Epidermal melanocyte (primary cell): Measurements from ENCODE around the gene ZMYND15.

Source experiments
- DNase-seq: peaks from one replicate; pipeline ENCODE4 v3.0.0; 2011; ENCODE audit warnings: low spot score; ENCODE audit not compliant: insufficient read length

Gene ZMYND15

GRCh38 chr17:4716081-4716480 lies 23.6 kb upstream of the ZMYND15 start:
- DNase-seq: no peak

- no peak for DNase-seq
These were observed 21.8 kb upstream of the ZMYND15 start for GRCh38 chr17:4717791-4718190.

- no peak for DNase-seq
These were observed 21.4 kb upstream of the ZMYND15 start for GRCh38 chr17:4718276-4718675.

- DNase-seq: no peak
These were observed 20.5 kb upstream of the ZMYND15 start for GRCh38 chr17:4719146-4719545.

- no peak for DNase-seq
These were observed 19.9 kb upstream of the ZMYND15 start for GRCh38 chr17:4719684-4720221.

- DNase-seq: no peak
These were observed 18.8 kb upstream of the ZMYND15 start for GRCh38 chr17:4720787-4721186.

GRCh38 chr17:4721203-4722135 lies 18.2 kb upstream of the ZMYND15 start:
- no peak for DNase-seq

- DNase-seq: no peak
These were observed 16.9 kb upstream of the ZMYND15 start for GRCh38 chr17:4722678-4723240.

GRCh38 chr17:4724650-4725049 lies 15.0 kb upstream of the ZMYND15 start:
- DNase-seq: no peak

- DNase-seq: no peak
These were observed 13.9 kb upstream of the ZMYND15 start for GRCh38 chr17:4725646-4726310.

- DNase-seq: no peak
These were observed 11.5 kb upstream of the ZMYND15 start for GRCh38 chr17:4728124-4728523.

- DNase-seq: peak; percentile 3
These were observed 6.5 kb upstream of the ZMYND15 start for GRCh38 chr17:4733073-4733531.

- DNase-seq: peak; percentile 6
These were observed 4.7 kb upstream of the ZMYND15 start for GRCh38 chr17:4734857-4735475.

- DNase-seq: peak; percentile 5
These were observed 3.6 kb upstream of the ZMYND15 start for GRCh38 chr17:4735876-4736651.

GRCh38 chr17:4738136-4739121 lies 1.2 kb upstream of the ZMYND15 start:
- DNase-seq: peak; percentile 14

- no peak for DNase-seq
These were observed 355 bp downstream of the ZMYND15 start for GRCh38 chr17:4740025-4740351.

GRCh38 chr17:4740584-4740983 lies 951 bp downstream of the ZMYND15 start:
- no peak for DNase-seq

GRCh38 chr17:4741544-4741943 lies 1.9 kb downstream of the ZMYND15 start:
- DNase-seq: peak; percentile 12

- no peak for DNase-seq
These were observed 2.5 kb downstream of the ZMYND15 start for GRCh38 chr17:4742133-4742532.

- peak; percentile 13 for DNase-seq
These were observed 3.0 kb downstream of the ZMYND15 start for GRCh38 chr17:4742629-4743028.
